HG03354 (cell line): Measurements from ENCODE around the gene LEP.

Experiments
- ATAC-seq: cut with Tn5 transposase; IDR thresholded peaks from one replicate; pipeline ENCODE4 v1.9.1; 2021; ENCODE audit warnings: mild to moderate bottlenecking; ENCODE audit not compliant: unreplicated experiment, poor library complexity, severe bottlenecking

Gene LEP

DNA sequence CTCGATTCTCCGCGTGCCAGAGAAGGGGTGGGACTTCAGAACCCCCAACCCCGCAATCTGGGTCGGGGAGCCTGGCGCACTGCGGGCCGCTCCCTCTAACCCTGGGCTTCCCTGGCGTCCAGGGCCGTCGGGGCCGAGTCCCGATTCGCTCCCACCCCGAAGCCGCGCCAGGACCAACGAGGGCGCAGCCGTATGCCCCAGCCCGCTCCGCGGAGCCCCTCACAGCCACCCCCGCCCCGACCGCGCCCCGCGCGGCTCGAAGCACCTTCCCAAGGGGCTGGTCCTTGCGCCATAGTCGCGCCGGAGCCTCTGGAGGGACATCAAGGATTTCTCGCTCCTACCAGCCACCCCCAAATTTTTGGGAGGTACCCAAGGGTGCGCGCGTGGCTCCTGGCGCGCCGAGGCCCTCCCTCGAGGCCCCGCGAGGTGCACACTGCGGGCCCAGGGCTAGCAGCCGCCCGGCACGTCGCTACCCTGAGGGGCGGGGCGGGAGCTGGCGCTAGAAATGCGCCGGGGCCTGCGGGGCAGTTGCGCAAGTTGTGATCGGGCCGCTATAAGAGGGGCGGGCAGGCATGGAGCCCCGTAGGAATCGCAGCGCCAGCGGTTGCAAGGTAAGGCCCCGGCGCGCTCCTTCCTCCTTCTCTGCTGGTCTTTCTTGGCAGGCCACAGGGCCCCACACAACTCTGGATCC lies at the start of gene LEP:
TSS of gene LEP (plus strand) at position 583 of the 691 bp plus-strand sequence. CDS start 10,741 bp downstream, outside the sequence.
- no peak for ATAC-seq

- no peak for ATAC-seq
These were observed 48.5 kb upstream of the LEP start for GRCh38 chr7:128192497-128193142.

GRCh38 chr7:128194533-128195282 lies 46.4 kb upstream of the LEP start:
- no peak for ATAC-seq

GRCh38 chr7:128197589-128197988 lies 43.5 kb upstream of the LEP start:
- no peak for ATAC-seq

DNA sequence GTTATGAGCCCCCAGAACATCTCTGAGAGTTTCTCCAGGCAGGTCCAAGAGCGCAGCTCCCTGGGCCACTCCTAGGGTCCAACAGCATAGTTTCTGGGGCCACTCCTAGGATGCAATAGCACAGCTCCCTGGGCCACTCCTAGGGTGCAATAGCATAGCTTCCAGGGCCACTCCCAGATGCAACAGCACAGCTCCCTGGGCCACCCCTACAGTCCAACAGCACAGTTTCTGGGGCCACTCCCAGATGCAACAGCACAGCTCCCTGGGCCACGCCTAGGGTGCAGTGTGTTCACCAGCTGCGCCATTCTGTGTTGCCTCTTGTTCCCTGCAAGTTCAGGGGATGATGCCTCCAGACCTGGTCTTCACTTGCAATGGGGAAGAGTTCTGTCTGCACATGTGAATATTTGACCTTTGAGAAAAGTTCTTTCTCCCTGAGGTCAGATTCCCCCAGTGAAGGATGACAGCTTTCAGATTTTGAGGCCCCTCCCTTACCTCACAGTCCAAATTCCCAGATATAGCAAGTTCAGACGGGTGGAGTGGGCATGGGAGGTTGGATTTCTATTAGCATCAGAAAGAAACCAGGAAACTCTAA lies 43.0 kb upstream of the LEP start:
- no peak for ATAC-seq

DNA sequence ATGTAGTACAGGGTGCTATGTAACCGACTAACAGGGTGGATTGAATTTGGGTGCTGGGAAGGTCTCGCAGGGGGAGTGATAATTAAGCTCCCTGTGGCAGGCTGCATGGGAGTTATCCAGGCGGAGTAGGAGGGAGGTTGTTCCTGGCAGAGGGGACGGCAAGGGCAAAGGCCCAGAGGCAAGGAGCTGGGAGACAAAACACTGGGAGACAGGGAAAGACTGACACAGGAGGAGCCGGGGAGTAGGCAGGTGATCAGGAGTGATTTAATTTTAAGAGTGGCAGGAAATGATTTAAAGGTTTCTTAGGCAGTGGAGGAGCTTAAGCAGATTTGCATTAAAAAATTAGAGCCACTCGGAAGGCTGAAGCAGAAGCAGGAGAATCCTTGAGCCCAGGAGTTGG lies 40.7 kb upstream of the LEP start:
- ATAC-seq: no peak

- no peak for ATAC-seq
These were observed 39.9 kb upstream of the LEP start for GRCh38 chr7:128201067-128201689.

- ATAC-seq: no peak
These were observed 39.4 kb upstream of the LEP start for GRCh38 chr7:128201690-128202085.

DNA sequence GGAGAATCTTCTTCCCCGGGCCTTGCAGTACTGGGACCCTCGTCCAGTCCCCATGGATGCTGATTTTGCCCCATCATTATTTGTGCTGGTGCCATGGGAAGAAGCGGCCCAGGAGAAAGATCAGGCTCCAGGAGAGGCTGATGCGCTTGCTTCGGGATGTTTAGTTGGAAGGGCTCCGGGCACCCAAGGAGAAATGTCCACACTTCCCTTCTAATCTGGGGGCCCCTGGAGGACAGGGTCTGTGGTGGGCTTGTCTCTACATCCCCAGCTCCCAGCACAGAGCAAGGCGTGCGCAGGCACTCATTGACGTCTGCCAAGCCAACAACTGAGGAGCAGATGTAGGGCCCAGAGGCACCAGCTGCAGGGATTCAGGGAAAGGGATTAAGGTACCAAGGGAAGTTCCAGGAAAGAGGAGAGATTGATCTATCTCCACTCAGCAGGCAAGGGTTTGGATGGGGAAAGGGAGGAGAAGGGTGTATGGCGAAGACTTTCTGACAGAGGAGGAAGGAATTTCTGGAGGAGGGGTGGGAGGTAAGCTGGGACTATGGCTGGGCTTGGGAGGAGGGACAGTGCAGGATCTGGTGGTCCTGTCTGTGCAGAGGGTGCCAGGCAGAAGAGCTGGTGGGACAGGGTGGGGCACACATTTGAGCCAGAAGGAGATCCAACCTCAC lies 38.7 kb upstream of the LEP start:
- ATAC-seq: no peak

DNA sequence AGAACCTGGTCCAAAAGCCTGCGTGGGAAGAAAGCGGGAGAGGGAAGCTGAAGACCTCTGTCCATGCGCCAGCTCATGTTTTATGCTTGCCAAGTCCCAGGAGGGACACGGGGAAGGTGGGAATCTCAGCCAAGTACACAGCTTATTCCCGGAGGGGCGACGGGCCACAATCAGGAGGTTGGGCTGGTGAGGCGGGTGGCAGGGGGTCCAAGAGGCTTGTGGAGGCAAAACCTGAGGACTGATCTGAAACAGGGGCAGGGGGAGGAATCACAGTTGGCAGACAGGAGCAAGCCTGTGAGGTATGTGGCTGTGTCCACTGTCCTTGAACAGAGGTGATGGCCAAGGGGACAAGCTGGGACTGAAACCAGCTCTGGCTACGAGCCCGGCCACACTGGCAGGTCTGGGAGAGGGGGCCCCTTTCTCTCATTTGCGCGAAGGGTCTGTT lies 38.0 kb upstream of the LEP start:
- ATAC-seq: no peak

DNA sequence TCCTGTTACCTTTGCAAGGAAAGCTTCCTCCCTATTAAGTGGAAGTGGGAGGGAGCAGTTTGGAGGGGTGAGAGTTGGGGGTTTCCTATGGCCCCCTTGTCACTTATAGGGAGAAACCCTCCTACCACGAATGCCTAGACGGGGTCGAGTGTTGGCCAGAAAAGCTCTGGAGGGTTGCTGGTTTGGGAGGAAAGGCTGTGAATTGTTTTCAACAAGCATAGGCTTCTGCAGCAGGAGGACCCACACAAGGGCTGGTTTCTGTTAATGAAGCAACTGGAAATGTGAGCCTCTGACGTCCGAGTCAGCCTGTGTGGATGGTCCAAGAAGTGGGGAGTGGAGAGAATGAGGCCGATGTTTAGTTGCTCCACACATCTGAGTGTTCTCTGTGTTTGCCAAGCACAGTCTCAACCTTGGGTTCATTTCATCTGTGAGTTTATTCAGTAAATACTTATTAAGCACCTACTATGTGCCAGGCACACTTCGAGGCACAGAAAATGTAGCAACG lies 37.3 kb upstream of the LEP start:
- no peak for ATAC-seq

DNA sequence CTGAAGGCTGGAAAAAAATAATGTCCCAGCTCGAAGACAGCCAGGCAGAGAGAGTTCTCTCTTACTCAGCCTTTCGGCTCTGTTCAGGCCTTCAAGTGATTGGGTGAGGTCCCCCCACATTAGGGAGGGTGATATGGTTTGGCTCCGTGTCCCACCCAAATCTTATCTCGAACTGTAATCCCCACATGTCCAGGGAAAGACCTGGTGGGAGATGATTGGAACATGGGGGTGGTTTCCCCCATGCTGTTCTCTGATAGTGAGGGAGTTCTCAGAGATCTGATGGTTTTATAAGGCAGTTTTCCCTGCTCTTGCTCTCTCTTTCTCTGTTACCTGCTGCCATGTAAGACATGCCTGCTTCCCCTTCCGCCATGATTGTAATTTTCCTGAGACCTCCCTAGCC lies 36.6 kb upstream of the LEP start:
- ATAC-seq: no peak

- no peak for ATAC-seq
These were observed 36.0 kb upstream of the LEP start for GRCh38 chr7:128205068-128205467.

DNA sequence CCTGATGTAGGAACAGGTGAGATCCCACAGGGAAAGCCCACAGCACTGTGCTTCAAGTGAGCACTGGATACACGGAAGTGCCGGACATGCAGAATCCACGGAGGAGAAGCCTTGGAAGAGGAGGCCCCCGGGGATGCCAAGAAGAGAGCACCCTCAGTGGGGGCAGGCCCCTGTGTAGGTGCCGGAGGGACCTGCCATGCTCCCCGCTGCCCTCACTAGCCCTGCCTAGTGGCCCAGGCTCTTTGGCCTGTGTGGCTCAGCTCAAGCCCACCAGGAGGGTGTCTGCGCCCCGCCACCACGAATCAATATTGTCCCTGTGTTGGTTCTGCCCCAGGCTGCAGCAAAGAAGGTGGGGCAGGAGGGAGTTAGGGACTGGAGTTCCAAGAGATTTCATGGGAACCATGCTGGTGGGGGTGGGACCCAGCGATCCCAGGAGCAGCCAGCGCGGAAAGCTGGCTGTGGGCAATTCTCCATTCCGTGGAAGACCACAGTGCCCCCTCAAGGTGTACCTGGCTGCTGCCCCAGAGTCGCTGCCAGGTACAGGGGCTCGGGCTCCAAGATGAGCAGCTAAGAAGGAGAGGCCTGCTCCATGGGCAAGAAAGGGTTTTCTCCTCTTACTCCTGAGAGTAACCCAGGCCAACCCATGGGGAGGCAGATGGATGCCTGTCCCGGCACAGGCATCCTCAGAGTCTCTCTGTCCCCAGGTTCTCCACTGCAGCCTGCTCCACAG lies 34.9 kb upstream of the LEP start:
- ATAC-seq: no peak

DNA sequence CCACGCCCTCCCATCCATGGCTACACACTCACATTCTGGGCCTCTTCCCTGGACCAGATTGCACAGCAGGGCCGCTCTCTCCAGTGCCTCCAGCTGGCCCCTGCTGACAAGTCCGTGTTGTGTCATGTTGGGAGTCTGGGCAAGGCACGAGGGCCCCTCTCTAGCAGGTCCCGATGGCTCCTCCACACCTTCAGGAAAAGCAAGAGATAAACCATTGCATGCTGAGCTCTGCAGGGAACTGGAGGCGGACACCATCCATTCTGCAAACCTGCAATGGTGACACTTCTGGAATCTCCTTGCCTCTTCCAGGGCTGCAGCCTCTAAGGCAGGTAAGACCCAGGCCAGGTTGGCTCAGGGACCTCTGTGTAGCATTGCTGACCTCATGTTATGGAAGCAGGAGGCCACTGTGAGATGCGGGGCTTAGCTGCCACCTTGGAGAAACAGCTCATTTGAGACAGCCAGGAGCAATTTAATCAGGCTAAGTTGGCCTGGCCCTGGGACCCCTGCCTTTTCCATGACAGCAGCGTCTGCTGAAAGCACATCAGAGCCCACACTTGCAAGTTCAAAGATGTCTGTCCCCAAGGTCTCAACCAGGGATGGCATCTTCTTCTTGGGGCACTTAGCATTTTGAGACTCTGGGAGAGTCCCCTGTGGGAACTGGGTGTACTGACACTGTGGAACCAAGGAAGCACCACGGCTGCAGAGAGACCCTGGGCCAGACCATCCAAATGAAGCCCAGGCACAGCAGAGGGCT lies 34.2 kb upstream of the LEP start:
- ATAC-seq: no peak

GRCh38 chr7:128207609-128208008 lies 33.5 kb upstream of the LEP start:
- ATAC-seq: no peak

DNA sequence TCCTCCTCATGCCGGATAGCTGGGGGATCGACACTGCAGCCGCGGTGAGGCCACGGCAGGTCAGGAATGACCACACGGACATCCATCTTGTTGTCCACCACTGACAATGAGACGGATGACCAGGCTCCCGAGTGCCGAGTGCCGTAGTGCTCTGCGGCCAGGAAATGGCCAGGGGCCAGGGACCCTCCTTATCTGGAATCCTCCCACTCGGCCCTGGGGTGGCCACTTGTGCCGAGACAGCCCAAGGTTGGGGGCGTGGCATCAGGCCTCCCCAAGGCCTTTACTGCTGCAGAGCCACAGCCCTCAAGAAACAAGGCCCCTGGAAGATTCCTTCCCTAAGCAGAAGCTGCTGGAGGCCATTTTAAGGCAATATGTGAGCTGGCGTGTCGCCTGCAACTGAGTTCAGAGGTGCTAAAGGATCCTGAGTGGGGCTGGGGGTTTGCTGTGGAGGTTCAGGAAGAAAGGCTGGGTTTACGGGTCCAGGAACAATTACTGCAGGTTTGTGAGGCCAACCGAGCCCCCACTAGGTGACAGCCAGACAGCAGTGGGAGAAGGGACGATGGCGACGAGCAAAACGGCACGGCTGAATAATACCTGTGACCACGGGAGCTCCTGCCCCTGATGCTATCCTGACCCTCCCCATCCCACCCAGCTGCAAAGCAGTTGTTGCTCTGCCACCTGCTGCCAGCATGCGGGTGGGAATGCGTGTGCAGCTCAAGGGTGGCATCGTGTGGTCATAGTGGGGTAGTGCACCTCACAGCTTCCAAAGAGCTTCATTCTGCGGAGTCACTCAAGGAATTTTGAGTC lies 31.6 kb upstream of the LEP start:
- peak; percentile 78 for ATAC-seq
